Measurements from ENCODE around the gene MBIP.

GRCh38 chr14:36344211-36344610, 23.8 kb upstream of the MBIP start:
- TF ChIP-seq CTCF (IDR thresholded peaks at IDR 0.05) (no peak), POLR2A (IDR thresholded peaks at IDR 0.05) (no peak)
